Measurements from ENCODE around the gene PKDCC. TPM values are rescaled to one million over a fixed set of nuclear protein-coding genes. Genes with fewer than 3 reads are reported as not detected.
A peak's percentile ranks its signal among the peaks of the same experiment; 100 is the strongest.

Gene PKDCC
- total and polyA plus RNA-seq, 8 donors: 8.1 to 60.9 (median 24.5) TPM

GRCh38 chr2:42001711-42002201 is 46.1 kb upstream of the PKDCC start:
- Histone ChIP-seq H3K27ac (no peak overlapping the region), H3K4me1 (no peaks in the 10 kb centered on the region), H3K27me3 (no peaks in the 10 kb centered on the region), H3K36me3 (no peaks in the 10 kb centered on the region), H3K4me3 (no peak overlapping the region), H3K9me3 (no peaks in the 10 kb centered on the region)
- DNase-seq: no peak
- TF ChIP-seq, protein P1, sequence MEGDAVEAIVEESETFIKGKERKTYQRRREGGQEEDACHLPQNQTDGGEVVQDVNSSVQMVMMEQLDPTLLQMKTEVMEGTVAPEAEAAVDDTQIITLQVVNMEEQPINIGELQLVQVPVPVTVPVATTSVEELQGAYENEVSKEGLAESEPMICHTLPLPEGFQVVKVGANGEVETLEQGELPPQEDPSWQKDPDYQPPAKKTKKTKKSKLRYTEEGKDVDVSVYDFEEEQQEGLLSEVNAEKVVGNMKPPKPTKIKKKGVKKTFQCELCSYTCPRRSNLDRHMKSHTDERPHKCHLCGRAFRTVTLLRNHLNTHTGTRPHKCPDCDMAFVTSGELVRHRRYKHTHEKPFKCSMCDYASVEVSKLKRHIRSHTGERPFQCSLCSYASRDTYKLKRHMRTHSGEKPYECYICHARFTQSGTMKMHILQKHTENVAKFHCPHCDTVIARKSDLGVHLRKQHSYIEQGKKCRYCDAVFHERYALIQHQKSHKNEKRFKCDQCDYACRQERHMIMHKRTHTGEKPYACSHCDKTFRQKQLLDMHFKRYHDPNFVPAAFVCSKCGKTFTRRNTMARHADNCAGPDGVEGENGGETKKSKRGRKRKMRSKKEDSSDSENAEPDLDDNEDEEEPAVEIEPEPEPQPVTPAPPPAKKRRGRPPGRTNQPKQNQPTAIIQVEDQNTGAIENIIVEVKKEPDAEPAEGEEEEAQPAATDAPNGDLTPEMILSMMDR (IDR thresholded peaks at IDR 0.05): no peak
- WGBS, 2 donors: 74 to 75% methylated on average over 21 of the region's 21 CpGs
- no peak for ATAC-seq
- intact Hi-C loops (cut with DNase I): no loop called here
- FAIRE-seq: no peak

DNA sequence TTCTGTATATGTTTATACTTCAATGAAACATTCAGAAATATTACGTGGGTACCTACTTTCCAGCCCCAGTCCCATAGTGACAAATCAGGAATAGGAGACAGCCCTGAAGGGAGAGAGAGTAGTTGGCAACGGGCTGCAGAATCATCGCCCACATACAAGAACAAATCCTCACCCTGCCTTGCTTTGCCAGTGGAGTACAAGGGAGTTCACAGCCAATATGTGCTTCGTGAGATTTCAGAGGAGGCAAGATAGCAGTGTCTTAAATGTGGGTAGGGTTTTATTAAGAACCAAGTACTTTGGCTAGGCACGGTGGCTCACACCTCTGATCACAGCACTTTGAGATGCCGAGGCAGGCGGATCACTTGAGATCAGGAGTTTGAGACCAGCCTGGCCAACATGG is 40.3 kb upstream of the PKDCC start:
- no peak overlapping the region for H3K4me3 ChIP-seq
- H3K36me3 ChIP-seq: no peaks in the 10 kb centered on the region
- 74 to 83% methylated on average over 7 of the region's 7 CpGs for WGBS, 2 donors
- intact Hi-C loops (cut with DNase I): no loop called here
- no peaks in the 10 kb centered on the region for H3K27me3 ChIP-seq
- no peak for DNase-seq
- no peak for ATAC-seq
- no peaks in the 10 kb centered on the region for H3K4me1 ChIP-seq
- no peak for FAIRE-seq
- no peak overlapping the region for H3K27ac ChIP-seq
- H3K9me3 ChIP-seq: no peaks in the 10 kb centered on the region
- TF ChIP-seq, protein P1 (IDR thresholded peaks at IDR 0.05): no peak

DNA sequence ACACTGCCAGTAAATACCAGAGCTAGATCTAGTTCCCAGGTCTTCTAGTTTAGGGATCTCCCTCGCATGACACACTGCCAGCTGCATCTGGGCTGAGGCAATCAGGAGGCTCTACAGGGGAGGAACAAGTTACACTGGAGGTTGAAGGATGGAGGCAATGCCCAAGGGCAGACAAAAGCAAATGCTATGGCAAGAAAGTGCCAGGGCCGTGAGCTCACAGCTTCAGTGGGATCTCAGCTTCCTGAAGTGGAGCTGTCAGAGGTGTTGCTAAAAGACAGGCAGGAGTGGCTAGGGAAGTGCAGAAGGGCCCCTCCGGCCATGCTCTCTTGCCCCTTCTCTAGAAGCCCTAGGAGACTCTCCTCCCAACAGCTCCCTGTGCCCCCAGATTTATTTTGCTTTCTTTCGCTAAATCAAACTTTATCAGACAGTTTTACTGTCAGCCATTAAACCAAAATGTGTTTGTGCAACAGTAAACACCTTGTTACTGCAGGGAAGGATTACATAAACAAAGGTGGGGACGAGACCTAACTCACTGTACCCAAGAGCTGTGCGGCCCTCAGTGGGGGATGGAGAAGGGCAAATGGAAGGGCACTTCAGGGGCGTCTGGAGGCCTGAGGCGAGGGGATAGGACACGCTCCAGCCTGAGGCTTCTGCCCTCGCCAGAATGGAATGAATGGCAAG is 39.4 kb upstream of the PKDCC start:
- TF ChIP-seq, protein P1 (IDR thresholded peaks at IDR 0.05): no peak
- no peaks in the 10 kb centered on the region for H3K9me3 ChIP-seq
- no peaks in the 10 kb centered on the region for H3K4me1 ChIP-seq
- DNase-seq (no peak), ATAC-seq (no peak), FAIRE-seq (no peak)
- H3K27ac ChIP-seq: no peak overlapping the region
- 70 to 71% methylated on average over 10 of the region's 10 CpGs for WGBS, 2 donors
- no peaks in the 10 kb centered on the region for H3K36me3 ChIP-seq
- no peak overlapping the region for H3K4me3 ChIP-seq
- intact Hi-C loops (cut with DNase I): no loop called here
- H3K27me3 ChIP-seq: no peaks in the 10 kb centered on the region

DNA sequence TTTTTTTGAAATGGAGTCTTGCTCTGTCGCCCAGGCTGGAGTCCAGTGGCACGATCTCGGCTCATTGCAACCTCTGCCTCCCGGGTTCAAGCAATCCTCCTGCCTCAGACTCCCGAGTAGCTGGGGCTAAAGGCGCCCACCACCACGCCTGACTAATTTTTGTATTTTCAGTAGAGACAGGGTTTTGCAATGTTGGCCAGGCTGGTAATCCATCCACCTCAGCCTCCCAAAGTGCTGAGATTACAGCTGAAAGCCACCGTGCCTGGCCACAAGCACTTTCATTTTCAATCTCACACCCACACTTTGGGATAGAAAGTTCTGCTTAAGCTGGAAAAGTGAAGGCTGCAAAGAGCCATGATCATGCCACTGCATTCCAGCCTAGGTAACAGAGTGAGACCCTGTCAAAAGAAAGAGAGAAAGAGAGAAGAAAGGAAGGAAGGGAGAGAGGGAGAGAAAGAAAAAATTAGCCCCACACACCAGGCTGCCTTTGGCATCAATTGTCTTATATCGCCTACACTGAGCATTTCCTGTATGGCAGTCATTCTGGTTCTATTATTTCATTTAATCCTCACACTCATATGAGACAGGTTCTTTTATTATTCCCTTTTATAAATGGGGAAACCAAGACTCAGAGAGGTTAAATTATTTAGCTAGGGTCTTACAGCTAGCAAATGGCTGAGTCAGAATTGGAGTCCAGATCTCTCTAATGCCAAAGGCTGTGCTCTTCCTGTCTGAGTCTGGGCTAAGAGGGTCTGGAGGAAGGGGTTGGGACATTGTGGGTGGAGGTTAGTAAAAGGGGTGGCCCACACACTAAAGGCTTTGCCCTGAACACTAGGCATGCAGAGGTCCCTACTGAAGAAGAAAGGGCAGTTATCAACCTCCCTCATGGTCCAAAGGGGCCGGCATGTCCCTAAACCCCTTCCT is 37.9 kb upstream of the PKDCC start:
- DNase-seq: no peak
- Histone ChIP-seq H3K36me3 (no peaks in the 10 kb centered on the region), H3K27ac (no peak overlapping the region), H3K4me1 (no peaks in the 10 kb centered on the region), H3K4me3 (no peak overlapping the region), H3K27me3 (no peaks in the 10 kb centered on the region), H3K9me3 (no peaks in the 10 kb centered on the region)
- WGBS, 2 donors: 71 to 79% methylated on average over 10 of the region's 10 CpGs
- FAIRE-seq: no peak
- peak in 1 of 4 donors; percentile 15 for ATAC-seq
- intact Hi-C loops (cut with DNase I): no loop called here
- TF ChIP-seq, protein P1 (IDR thresholded peaks at IDR 0.05): no peak
